CD4-positive, alpha-beta memory T cell (primary cell): ENCODE measurements around the gene HOXD11. TPM values are rescaled to one million over a fixed set of nuclear protein-coding genes. Genes with fewer than 3 reads are reported as not detected.

Source experiments
- CTCF ChIA-PET: fragments of 350-600 bp; sonication (Branson Sonifier 250); formaldehyde crosslinking; loops from one replicate; lab custom pipeline; 2021; ENCODE audit warnings: inconsistent platforms; ENCODE audit not compliant: partially characterized antibody; lab: Charles Lee
- POLR2A ChIA-PET: fragments of 350-600 bp; sonication (Branson Sonifier 250); formaldehyde crosslinking; loops from one replicate; lab custom pipeline; 2021; ENCODE audit not compliant: partially characterized antibody; lab: Charles Lee
- DNase-seq, 5 donors: peaks; one replicate each; pipeline versions ENCODE4 v3.0.0 to v3.0.0-alpha.2; 2020 to 2022; ENCODE audit warnings: mixed read lengths in 1 of 5
- H3K27ac ChIP-seq: one replicate; pipeline ENCODE4 v1.7.0; 2013; ENCODE audit warnings: low read depth, low read length
- H3K27me3 ChIP-seq: 2 replicates; pipeline ENCODE4 v1.7.0; 2013; ENCODE audit warnings: mild to moderate bottlenecking, low read length, moderate library complexity; ENCODE audit not compliant: insufficient read depth
- H3K36me3 ChIP-seq: 2 replicates; pipeline ENCODE4 v1.7.0; 2013; ENCODE audit warnings: mild to moderate bottlenecking, low read length, moderate library complexity; ENCODE audit not compliant: insufficient read depth
- H3K4me1 ChIP-seq: 2 replicates; pipeline ENCODE4 v1.7.0; 2013; ENCODE audit warnings: mild to moderate bottlenecking, low read length, moderate library complexity; ENCODE audit not compliant: insufficient read depth
- H3K4me3 ChIP-seq, 2 donors: one replicate each; pipeline ENCODE4 v1.7.0; 2013; ENCODE audit warnings: low read length in 2 of 2, mild to moderate bottlenecking in 1 of 2
- H3K9me3 ChIP-seq, 2 donors: one replicate each; pipeline ENCODE4 v1.7.0; 2013; ENCODE audit warnings: low read length in 2 of 2, control low read depth in 1 of 2; ENCODE audit not compliant: control insufficient read depth in 1 of 2
- H3K27ac Mint-ChIP-seq, 7 donors: one replicate each; pipeline ENCODE4 v1.8.0; 2020 to 2021; ENCODE audit warnings: mixed read lengths in 7 of 7, mild to moderate bottlenecking in 6 of 7, inconsistent platforms in 3 of 7, moderate library complexity in 3 of 7
- H3K27me3 Mint-ChIP-seq, 2 donors: one replicate each; pipeline ENCODE4 v1.8.0; 2020 to 2021; ENCODE audit warnings: mixed read lengths in 2 of 2
- H3K36me3 Mint-ChIP-seq, 2 donors: one replicate each; pipeline ENCODE4 v1.8.0; 2020 to 2021; ENCODE audit warnings: mixed read lengths in 2 of 2, inconsistent platforms in 1 of 2, mild to moderate bottlenecking in 1 of 2
- H3K4me1 Mint-ChIP-seq, 4 donors: one replicate each; pipeline ENCODE4 v1.8.0; 2020 to 2021; ENCODE audit warnings: mixed read lengths in 4 of 4, mild to moderate bottlenecking in 1 of 4
- H3K4me3 Mint-ChIP-seq, 8 donors: one replicate each; pipeline ENCODE4 v1.8.0; 2020 to 2021; ENCODE audit warnings: mixed read lengths in 8 of 8, mild to moderate bottlenecking in 7 of 8, moderate library complexity in 6 of 8, inconsistent platforms in 3 of 8
- H3K9me3 Mint-ChIP-seq, 8 donors: one replicate each; pipeline ENCODE4 v1.8.0; 2020 to 2021; ENCODE audit warnings: mixed read lengths in 8 of 8, mild to moderate bottlenecking in 5 of 8, inconsistent platforms in 3 of 8, moderate library complexity in 1 of 8
- intact Hi-C: fragments of 100-400 bp; cut with micrococcal nuclease; formaldehyde crosslinking; loops from one replicate; pipeline ENCODE4 v1.15.1; 2023
- polyA plus RNA-seq, 2 donors: library from polyadenylated mRNA; unstranded; fragments of 300-500 nt; fragmentation: Illumina TruSeq; gene quantifications; one replicate each; pipeline ENCODE4 v1.2.3, GENCODE V29; 2021
- total RNA-seq, 2 experiments: library from RNA; stranded (reverse); gene quantifications; one replicate each; pipeline ENCODE4 v1.2.3, GENCODE V29; 2021

Gene HOXD11
- total and polyA plus RNA-seq, 4 experiments from 2014 or later = not detected

- intact Hi-C loops = no loop called here
- DNase-seq = no peak
- H3K36me3 Mint-ChIP-seq = no peaks in the 10 kb centered on the region
- no peak overlapping the region for H3K27ac ChIP-seq
- H3K27me3 ChIP-seq = peaks cover 76% of the 10 kb centered on the region
- no peaks in the 10 kb centered on the region for H3K36me3 ChIP-seq
- H3K9me3 Mint-ChIP-seq = peaks cover 0 to 31% (median 20%) of the 10 kb centered on the region in 8 donors
- H3K4me1 ChIP-seq = peaks cover 10% of the 10 kb centered on the region
- peaks cover 10 to 42% (median 27%) of the 10 kb centered on the region in 4 donors for H3K4me1 Mint-ChIP-seq
- peak overlapping the region in 4 of 7 donors; percentile 23 to 63 (median 50) for H3K27ac Mint-ChIP-seq
- POLR2A ChIA-PET = interaction anchor here (1.9 kb wide), 1 partner anchor 11 kb away, joined by 4 read pairs; no protein-coding TSS in a partner anchor
- peaks cover 71 to 78% of the 10 kb centered on the region in 2 donors for H3K27me3 Mint-ChIP-seq
- H3K4me3 ChIP-seq = no peak overlapping the region
- CTCF ChIA-PET = interaction anchor here (3.4 kb wide), 1 partner anchor 18 kb away, joined by 12 read pairs; no protein-coding TSS in a partner anchor
- H3K4me3 Mint-ChIP-seq = peak overlapping the region in 7 of 8 donors; percentile 2 to 61 (median 55)
- no peaks in the 10 kb centered on the region for H3K9me3 ChIP-seq
Observed at GRCh38 chr2:176109192-176109901, 2.3 kb downstream of the HOXD11 start.

- peak overlapping the region in 2 of 8 donors; percentile 4 to 55 for H3K4me3 Mint-ChIP-seq
- Histone ChIP-seq H3K27me3 (peaks cover 73% of the 10 kb centered on the region), H3K4me1 (peaks cover 10% of the 10 kb centered on the region), H3K9me3 (no peaks in the 10 kb centered on the region), H3K36me3 (no peaks in the 10 kb centered on the region), H3K27ac (no peak overlapping the region), H3K4me3 (no peak overlapping the region)
- H3K36me3 Mint-ChIP-seq = no peaks in the 10 kb centered on the region
- peaks cover 0 to 32% (median 20%) of the 10 kb centered on the region in 8 donors for H3K9me3 Mint-ChIP-seq
- ChIA-PET CTCF (interaction anchor here (1.3 to 3.4 kb wide), 4 partner anchors 12 to 17 kb away, joined by 3 to 12 read pairs (median 4); no protein-coding TSS in a partner anchor), POLR2A (interaction anchor here (0.5 to 1.9 kb wide), 3 partner anchors 11 to 943 kb away, joined by 3 to 4 read pairs (median 3); no protein-coding TSS in a partner anchor)
- intact Hi-C loops = loop anchor here (5.0 kb wide), 1 partner anchor 33 kb away; no protein-coding TSS in a partner anchor
- no peak for DNase-seq
- H3K27ac Mint-ChIP-seq = peak overlapping the region in 1 of 7 donors; percentile 63
- peaks cover 10 to 38% (median 24%) of the 10 kb centered on the region in 4 donors for H3K4me1 Mint-ChIP-seq
- H3K27me3 Mint-ChIP-seq = peaks cover 67 to 77% of the 10 kb centered on the region in 2 donors
Observed at GRCh38 chr2:176109946-176110345, 2.9 kb downstream of the HOXD11 start.

GRCh38 chr2:176110415-176111308 is 3.6 kb downstream of the HOXD11 start:
- peaks cover 0 to 32% (median 20%) of the 10 kb centered on the region in 8 donors for H3K9me3 Mint-ChIP-seq
- peak overlapping the region in 4 of 7 donors; percentile 57 to 81 (median 70) for H3K27ac Mint-ChIP-seq
- Histone ChIP-seq H3K36me3 (no peaks in the 10 kb centered on the region), H3K27me3 (peaks cover 68% of the 10 kb centered on the region), H3K4me1 (peaks cover 10% of the 10 kb centered on the region), H3K27ac (no peak overlapping the region), H3K4me3 (no peak overlapping the region), H3K9me3 (no peaks in the 10 kb centered on the region)
- H3K36me3 Mint-ChIP-seq = no peaks in the 10 kb centered on the region
- intact Hi-C loops = loop anchor here (5.0 kb wide), 1 partner anchor 33 kb away; no protein-coding TSS in a partner anchor
- ChIA-PET CTCF (interaction anchor here (1.2 to 3.4 kb wide), 6 partner anchors 9 to 526 kb away, joined by 3 to 12 read pairs (median 4); no protein-coding TSS in a partner anchor), POLR2A (interaction anchor here (0.5 to 1.9 kb wide), 3 partner anchors 10 to 943 kb away, joined by 3 to 4 read pairs (median 3); no protein-coding TSS in a partner anchor)
- peak overlapping the region in 3 of 8 donors; percentile 17 to 29 (median 26) for H3K4me3 Mint-ChIP-seq
- DNase-seq = no peak
- peaks cover 64 to 73% of the 10 kb centered on the region in 2 donors for H3K27me3 Mint-ChIP-seq
- H3K4me1 Mint-ChIP-seq = peaks cover 10 to 30% (median 21%) of the 10 kb centered on the region in 4 donors

GRCh38 chr2:176111309-176111663 is 4.2 kb downstream of the HOXD11 start:
- H3K9me3 Mint-ChIP-seq = peaks cover 0 to 32% (median 20%) of the 10 kb centered on the region in 8 donors

GRCh38 chr2:176111846-176112374 is 4.8 kb downstream of the HOXD11 start:
- peaks cover 6% of the 10 kb centered on the region for H3K4me1 ChIP-seq
- Mint-ChIP-seq H3K36me3 (no peaks in the 10 kb centered on the region), H3K27me3 (peaks cover 66 to 72% of the 10 kb centered on the region in 2 donors), H3K4me1 (peaks cover 6 to 22% (median 14%) of the 10 kb centered on the region in 4 donors), H3K27ac (peak overlapping the region in 4 of 7 donors; percentile 48 to 81 (median 70)), H3K4me3 (no peak overlapping the region), H3K9me3 (peaks cover 0 to 36% (median 23%) of the 10 kb centered on the region in 8 donors)
- no peaks in the 10 kb centered on the region for H3K36me3 ChIP-seq
- ChIA-PET POLR2A (no interaction called here), CTCF (interaction anchor here (1.2 to 3.4 kb wide), 2 partner anchors 15 to 525 kb away, joined by 4 to 12 read pairs; no protein-coding TSS in a partner anchor)
- H3K9me3 ChIP-seq = no peaks in the 10 kb centered on the region
- no peak for DNase-seq
- H3K4me3 ChIP-seq = no peak overlapping the region
- H3K27ac ChIP-seq = no peak overlapping the region
- peaks cover 67% of the 10 kb centered on the region for H3K27me3 ChIP-seq
- intact Hi-C loops = loop anchor here (5.0 kb wide), 1 partner anchor 35 kb away; no protein-coding TSS in a partner anchor

More at GRCh38 chr2:176111309-176111663, 4.2 kb downstream of the HOXD11 start:
- Histone ChIP-seq H3K4me3 (no peak overlapping the region), H3K4me1 (peaks cover 9% of the 10 kb centered on the region), H3K9me3 (no peaks in the 10 kb centered on the region), H3K36me3 (no peaks in the 10 kb centered on the region), H3K27me3 (peaks cover 65% of the 10 kb centered on the region), H3K27ac (no peak overlapping the region)
- Mint-ChIP-seq H3K4me3 (peak overlapping the region in 4 of 8 donors; percentile 17 to 32 (median 27)), H3K4me1 (peaks cover 8 to 24% (median 15%) of the 10 kb centered on the region in 4 donors), H3K27ac (peak overlapping the region in 4 of 7 donors; percentile 57 to 81 (median 70)), H3K27me3 (peaks cover 62 to 68% of the 10 kb centered on the region in 2 donors), H3K36me3 (no peaks in the 10 kb centered on the region)
- CTCF ChIA-PET = interaction anchor here (1.2 to 3.4 kb wide), 5 partner anchors 9 to 526 kb away, joined by 3 to 12 read pairs (median 4); no protein-coding TSS in a partner anchor
- POLR2A ChIA-PET = interaction anchor here (1.9 kb wide), 1 partner anchor 9 kb away, joined by 4 read pairs; no protein-coding TSS in a partner anchor
- no peak for DNase-seq
- intact Hi-C loops = loop anchor here (5.0 kb wide), 1 partner anchor 34 kb away; no protein-coding TSS in a partner anchor
